K562 (cell line): ENCODE measurements around the gene CPPED1.

ENCODE experiments used
- CHD7 ChIP-seq: fragments of 200-600 bp; sonication (generic); IDR thresholded peaks from one replicate; pipeline ENCODE4 v1.6.1; 2012; ENCODE audit warnings: mild to moderate bottlenecking, low read depth, low read length, inconsistent platforms
- CTCF ChIP-seq, 3 experiments: IDR thresholded peaks in 2 of 3; conservative IDR thresholded peaks in 1 of 3; 2 replicates each; pipeline ENCODE4 v1.5.1; 2011 to 2012; ENCODE audit warnings: low read length in 3 of 3, mild to moderate bottlenecking in 3 of 3, control low read depth in 2 of 3, improper control_type of control experiment in 1 of 3, inconsistent platforms in 1 of 3, low read depth in 1 of 3, mixed read lengths in 1 of 3, moderate library complexity in 1 of 3; ENCODE audit not compliant: insufficient read depth in 2 of 3
- CXXC5 ChIP-seq: fragments of 250-450 bp; sonication (Bioruptor Pico); IDR thresholded peaks from 2 replicates; pipeline ENCODE4 v1.8.0; 2022; ENCODE audit warnings: inconsistent platforms, mild to moderate bottlenecking, moderate library complexity
- GATA2 ChIP-seq: sonication (generic); formaldehyde crosslinking; IDR thresholded peaks from 2 replicates; pipeline ENCODE4 v1.4.0; 2020; ENCODE audit warnings: mild to moderate bottlenecking, missing genetic modification reagents
- HIVEP1 ChIP-seq: fragments of 250-450 bp; sonication (Bioruptor Pico); IDR thresholded peaks from 2 replicates; pipeline ENCODE4 v1.4.0; 2020; ENCODE audit warnings: mild to moderate bottlenecking
- MTA2 ChIP-seq: fragments of 450-650 bp; IDR thresholded peaks from 2 replicates; pipeline ENCODE4 v1.6.1; 2016; ENCODE audit warnings: low read depth
- NFE2L1 ChIP-seq: fragments of 450-650 bp; IDR thresholded peaks from 2 replicates; pipeline ENCODE4 v1.6.1; 2016; ENCODE audit warnings: missing genetic modification characterization, low read depth, mild to moderate bottlenecking, missing compliant biosample characterization, moderate library complexity, borderline replicate concordance
- RNF219 ChIP-seq: fragments of 250-450 bp; sonication (Bioruptor Pico); IDR thresholded peaks from 2 replicates; pipeline ENCODE4 v1.5.0; 2022; ENCODE audit warnings: mild to moderate bottlenecking
- SMAD1 ChIP-seq: fragments of 150-350 bp; IDR thresholded peaks from 2 replicates; pipeline ENCODE4 v1.6.1; 2014; ENCODE audit warnings: low read length, low read depth; ENCODE audit not compliant: partially characterized antibody
- SP2 ChIP-seq: IDR thresholded peaks from 2 replicates; pipeline ENCODE4 v1.6.1; 2011; ENCODE audit warnings: mild to moderate bottlenecking, low read depth, low read length, moderate library complexity; ENCODE audit not compliant: poor library complexity, severe bottlenecking; ENCODE audit errors: extremely low read depth
- SREBF1 ChIP-seq: fragments of 150-350 bp; IDR thresholded peaks from 2 replicates; pipeline ENCODE4 v1.6.1; 2014; ENCODE audit warnings: antibody characterized with exemption, low read depth, low read length, borderline replicate concordance
- ZBTB7A ChIP-seq: IDR thresholded peaks from 2 replicates; pipeline ENCODE4 v1.6.1; 2011; ENCODE audit warnings: low read depth, mild to moderate bottlenecking, low read length, moderate library complexity, borderline replicate concordance; ENCODE audit not compliant: control insufficient read depth

- TF ChIP-seq RNF219 (CRISPR knock-in tag) (no peak), MTA2 (no peak), CXXC5 (CRISPR knock-in tag) (no peak), SP2 (no peak), CTCF (IDR thresholded peaks at IDR 0.05 in 2 of 3, conservative IDR thresholded peaks at IDR 0.05 in 1 of 3; ENCODE audit: insufficient read depth in 2 of 3, low read depth in 1 of 3, low read length in 3 of 3) (no peak), ZBTB7A (no peak), GATA2 (CRISPR knock-in tag) (no peak), SREBF1 (no peak), HIVEP1 (no peak), CHD7 (no peak), SMAD1 (no peak), NFE2L1 (tag) (no peak)
Observed at GRCh38 chr16:12679660-12680272, 123.9 kb downstream of the CPPED1 start.
